Spinal cord (tissue), 10 donors: Measurements from ENCODE around the gene TK2. TPM values are rescaled to one million over a fixed set of nuclear protein-coding genes. Genes with fewer than 3 reads are reported as not detected.
"Not testable (repeated sequence)": the region's sequence is repeated elsewhere in the genome, so short reads cannot be mapped to it uniquely, and the experiment has no call there.

ENCODE experiments used
- DNase-seq, 6 donors: peaks; one replicate each; pipeline versions ENCODE4 v3.0.0 to v3.0.0-alpha.2; 2013 to 2015; ENCODE audit warnings: low spot score in 6 of 6, low read depth in 4 of 6
- H3K27ac ChIP-seq: one replicate; pipeline ENCODE4 v1.5.1; 2013; ENCODE audit warnings: low read depth, low read length, control low read depth
- H3K27me3 ChIP-seq: one replicate; pipeline ENCODE4 v1.6.1; 2013; ENCODE audit warnings: low read length; ENCODE audit not compliant: control insufficient read depth, insufficient read depth
- H3K36me3 ChIP-seq: one replicate; pipeline ENCODE4 v1.6.1; 2013; ENCODE audit warnings: low read length; ENCODE audit not compliant: control insufficient read depth, insufficient read depth
- H3K4me1 ChIP-seq: one replicate; pipeline ENCODE4 v1.6.1; 2013; ENCODE audit warnings: low read length; ENCODE audit not compliant: control insufficient read depth, insufficient read depth
- H3K4me3 ChIP-seq: one replicate; pipeline ENCODE4 v1.5.1; 2013; ENCODE audit warnings: low read depth, low read length, control low read depth
- H3K9me3 ChIP-seq: one replicate; pipeline ENCODE4 v1.6.1; 2013; ENCODE audit warnings: low read length; ENCODE audit not compliant: control insufficient read depth, insufficient read depth
- WGBS: methylation state at CpG from one replicate; pipeline ENCODE4 v1.1.5; 2013; ENCODE audit warnings: missing lambda C conversion rate; ENCODE audit not compliant: insufficient coverage; 5-methylcytosine and 5-hydroxymethylcytosine counted together
- polyA plus RNA-seq, 2 donors: library from polyadenylated mRNA; unstranded; fragments of 120-200 nt; gene quantifications; one replicate each; pipeline ENCODE4 v1.2.1, GENCODE V29; 2013; ENCODE audit not compliant: insufficient read length in 2 of 2
- total RNA-seq, 2 donors: library from RNA; depleted of rRNA in 1 of 2; stranded (reverse); fragments of 120-200 nt in 1 of 2; fragments of >200 nt in 1 of 2; gene quantifications; one replicate each; pipeline versions ENCODE4 v1.2.3 to v1.2.4, GENCODE V29; 2013 to 2014
- donor health status: healthy.

Gene TK2
- total and polyA plus RNA-seq, 4 donors: 32.6 to 42.8 (median 38.2) TPM

GRCh38 chr16:66497921-66498320 is 52.0 kb downstream of the TK2 start:
- not testable (repeated sequence) for DNase-seq, H3K27me3 ChIP-seq, H3K4me1 ChIP-seq, H3K27ac ChIP-seq, H3K4me3 ChIP-seq, H3K9me3 ChIP-seq
- 86% methylated on average over 1 of the region's 2 CpGs for WGBS
- H3K36me3 ChIP-seq: peaks cover 14% of the 10 kb centered on the region

DNA sequence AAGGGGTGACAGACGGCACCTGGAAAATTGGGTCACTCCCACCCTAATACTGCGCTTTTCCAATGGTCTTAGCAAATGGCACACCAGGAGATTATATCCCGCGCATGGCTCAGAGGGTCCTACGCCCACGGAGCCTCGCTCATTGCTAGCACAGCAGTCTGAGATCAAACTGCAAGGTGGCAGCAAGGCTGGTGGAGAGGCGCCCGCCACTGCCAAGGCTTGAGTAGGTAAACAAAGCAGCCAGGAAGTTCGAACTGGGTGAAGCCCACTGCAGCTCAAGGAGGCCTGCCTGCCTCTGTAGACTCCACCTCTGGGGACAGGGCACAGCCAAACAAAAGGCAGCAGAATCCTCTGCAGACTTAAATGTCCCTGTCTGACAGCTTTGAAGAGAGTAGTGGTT is 53.7 kb downstream of the TK2 start:
- not testable (repeated sequence) for H3K4me3 ChIP-seq, DNase-seq, H3K27ac ChIP-seq, H3K27me3 ChIP-seq, H3K4me1 ChIP-seq, H3K9me3 ChIP-seq
- peaks cover 18% of the 10 kb centered on the region for H3K36me3 ChIP-seq
- whole genome bisulfite sequencing: 100% methylated on average over 4 of the region's 10 CpGs

- no peaks in the 10 kb centered on the region for H3K9me3 ChIP-seq
- H3K27ac ChIP-seq: no peak overlapping the region
- no peaks in the 10 kb centered on the region for H3K27me3 ChIP-seq
- WGBS: 92% methylated on average over 2 of the region's 2 CpGs
- no peak overlapping the region for H3K4me3 ChIP-seq
- no peak for DNase-seq
- no peaks in the 10 kb centered on the region for H3K4me1 ChIP-seq
- peaks cover 21% of the 10 kb centered on the region for H3K36me3 ChIP-seq
Observed at GRCh38 chr16:66495440-66495839, 54.5 kb downstream of the TK2 start.

GRCh38 chr16:66494916-66495315 is 55.0 kb downstream of the TK2 start:
- H3K36me3 ChIP-seq: peaks cover 21% of the 10 kb centered on the region
- no peak overlapping the region for H3K4me3 ChIP-seq
- 93% methylated on average over 1 of the region's 2 CpGs for WGBS
- DNase-seq: no peak
- H3K27me3 ChIP-seq: no peaks in the 10 kb centered on the region
- H3K9me3 ChIP-seq: no peaks in the 10 kb centered on the region
- no peaks in the 10 kb centered on the region for H3K4me1 ChIP-seq
- no peak overlapping the region for H3K27ac ChIP-seq

- no peak for DNase-seq
- Histone ChIP-seq H3K27me3 (no peaks in the 10 kb centered on the region), H3K4me1 (no peaks in the 10 kb centered on the region), H3K4me3 (no peak overlapping the region), H3K9me3 (no peaks in the 10 kb centered on the region), H3K36me3 (peaks cover 21% of the 10 kb centered on the region), H3K27ac (no peak overlapping the region)
- 91% methylated on average over 11 of the region's 14 CpGs for WGBS
Observed at GRCh38 chr16:66493490-66494401, 56.2 kb downstream of the TK2 start.

DNA sequence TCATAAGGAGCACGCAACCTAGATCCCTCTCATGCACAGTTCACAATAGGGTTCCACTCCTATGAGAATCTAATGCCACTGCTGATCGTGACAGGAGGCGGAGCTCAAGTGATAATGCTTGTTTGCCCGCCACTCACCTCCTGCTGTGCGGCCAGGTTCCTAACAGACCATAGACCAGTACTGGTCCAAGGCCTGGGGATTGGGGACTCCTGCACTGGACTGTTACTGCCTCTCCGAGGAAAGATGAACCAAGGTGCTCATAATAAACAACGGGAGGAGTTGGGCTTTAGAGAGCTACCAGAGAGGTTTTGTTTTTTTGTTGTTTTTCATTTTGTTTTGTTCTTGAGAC is 58.2 kb downstream of the TK2 start:
- 75% methylated on average over 7 of the region's 7 CpGs for WGBS
- no peak overlapping the region for H3K4me3 ChIP-seq
- H3K27me3 ChIP-seq: no peaks in the 10 kb centered on the region
- H3K4me1 ChIP-seq: peaks cover 13% of the 10 kb centered on the region
- no peak overlapping the region for H3K27ac ChIP-seq
- H3K36me3 ChIP-seq: peaks cover 21% of the 10 kb centered on the region
- no peak for DNase-seq
- H3K9me3 ChIP-seq: no peaks in the 10 kb centered on the region

DNA sequence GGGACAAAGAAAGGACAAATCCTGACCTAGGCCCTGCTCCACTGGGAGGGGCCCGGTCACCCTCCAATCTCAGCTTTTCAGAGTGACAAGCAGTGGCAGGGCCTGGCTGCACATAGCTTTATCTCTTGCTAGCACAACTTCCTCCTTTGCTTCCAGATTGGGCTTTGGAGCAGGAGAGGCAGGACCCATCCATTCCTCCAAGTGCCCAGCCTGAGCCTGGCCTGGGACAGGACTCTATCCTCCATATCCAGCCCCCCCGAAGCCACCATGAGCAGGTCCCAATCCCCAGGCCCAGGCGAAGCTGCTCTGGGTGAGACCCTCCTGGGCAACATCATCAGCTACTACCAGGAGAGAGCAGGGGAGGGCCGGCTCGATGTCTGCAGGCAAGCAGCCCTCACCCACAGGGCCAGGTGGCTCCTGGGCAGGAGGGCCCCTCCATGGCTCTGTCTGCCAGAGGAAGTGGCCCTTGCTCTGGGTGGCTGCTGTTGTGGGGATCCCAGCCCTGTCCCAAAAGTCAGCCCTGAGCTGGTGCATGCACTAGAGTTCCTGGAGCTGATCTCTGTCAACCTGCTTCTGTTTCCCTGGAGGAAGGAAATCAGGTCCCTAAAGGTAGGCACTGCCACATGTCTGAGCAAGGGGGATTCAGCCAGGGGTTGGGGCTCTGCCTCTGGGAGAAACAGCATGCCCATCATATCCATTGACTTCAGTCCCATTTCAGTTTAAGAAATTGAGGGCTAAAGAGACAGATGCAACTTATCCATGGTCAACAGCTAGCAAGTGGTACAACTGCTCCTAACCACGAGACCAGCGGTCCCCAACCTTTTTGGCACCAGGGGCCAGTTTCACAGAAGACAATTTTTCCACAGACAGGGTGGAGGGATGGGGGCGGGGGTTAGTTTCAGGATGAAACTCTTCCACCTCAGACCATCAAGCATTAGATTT is 58.9 kb downstream of the TK2 start:
- no peak for DNase-seq
- H3K27ac ChIP-seq: no peak overlapping the region
- H3K36me3 ChIP-seq: peaks cover 21% of the 10 kb centered on the region
- no peaks in the 10 kb centered on the region for H3K27me3 ChIP-seq
- peaks cover 20% of the 10 kb centered on the region for H3K4me1 ChIP-seq
- WGBS: 89% methylated on average over 5 of the region's 8 CpGs
- H3K4me3 ChIP-seq: no peak overlapping the region
- no peaks in the 10 kb centered on the region for H3K9me3 ChIP-seq

- no peak for DNase-seq
- no peaks in the 10 kb centered on the region for H3K27me3 ChIP-seq
- H3K36me3 ChIP-seq: peaks cover 17% of the 10 kb centered on the region
- 87% methylated on average over 5 of the region's 5 CpGs for WGBS
- no peak overlapping the region for H3K4me3 ChIP-seq
- H3K4me1 ChIP-seq: peaks cover 20% of the 10 kb centered on the region
- no peak overlapping the region for H3K27ac ChIP-seq
- H3K9me3 ChIP-seq: no peaks in the 10 kb centered on the region
Observed at GRCh38 chr16:66489818-66490217, 60.1 kb downstream of the TK2 start.

- Histone ChIP-seq H3K4me3 (no peak overlapping the region), H3K27me3 (no peaks in the 10 kb centered on the region), H3K27ac (no peak overlapping the region), H3K9me3 (no peaks in the 10 kb centered on the region), H3K4me1 (peaks cover 20% of the 10 kb centered on the region), H3K36me3 (peaks cover 20% of the 10 kb centered on the region)
- 100% methylated on average over 2 of the region's 2 CpGs for WGBS
- no peak for DNase-seq
Observed at GRCh38 chr16:66489385-66489784, 60.5 kb downstream of the TK2 start.
